ENCODE data around the gene POLR3H.

Gene POLR3H

GRCh38 chr22:41537203-41537602 is 7.1 kb downstream of the POLR3H start:
- DNase-seq (ENCODE audit: low read depth in 2 of 2) = no peak

GRCh38 chr22:41535244-41535643 is 9.0 kb downstream of the POLR3H start:
- no peak for DNase-seq (ENCODE audit: low read depth in 2 of 2)

- no peak for DNase-seq (ENCODE audit: low read depth in 2 of 2)
Observed at GRCh38 chr22:41534219-41534618, 10.1 kb downstream of the POLR3H start.

GRCh38 chr22:41532908-41533825 is 11.1 kb downstream of the POLR3H start:
- DNase-seq (ENCODE audit: low read depth in 2 of 2) = peak; percentile 29 to 44

- no peak for DNase-seq (ENCODE audit: low read depth in 2 of 2)
Observed at GRCh38 chr22:41531715-41532477, 12.4 kb downstream of the POLR3H start.

- DNase-seq (ENCODE audit: low read depth in 2 of 2) = no peak
Observed at GRCh38 chr22:41530890-41531714, 13.2 kb downstream of the POLR3H start.

GRCh38 chr22:41528938-41529561 is 15.2 kb downstream of the POLR3H start:
- DNase-seq (ENCODE audit: low read depth in 2 of 2) = no peak

- no peak for DNase-seq (ENCODE audit: low read depth in 2 of 2)
Observed at GRCh38 chr22:41528132-41528766, 16.0 kb downstream of the POLR3H start.

GRCh38 chr22:41526830-41527799 is 17.2 kb downstream of the POLR3H start:
- DNase-seq (ENCODE audit: low read depth in 2 of 2) = peak; percentile 29 to 51

GRCh38 chr22:41526226-41526829 is 17.9 kb downstream of the POLR3H start:
- no peak for DNase-seq (ENCODE audit: low read depth in 2 of 2)

GRCh38 chr22:41525450-41526225 is 18.6 kb downstream of the POLR3H start:
- DNase-seq (ENCODE audit: low read depth in 2 of 2) = no peak

- peak; percentile 51 to 59 for DNase-seq (ENCODE audit: low read depth in 2 of 2)
Observed at GRCh38 chr22:41524809-41525449, 19.3 kb downstream of the POLR3H start.

- DNase-seq (ENCODE audit: low read depth in 2 of 2) = no peak
Observed at GRCh38 chr22:41524251-41524661, 20.0 kb downstream of the POLR3H start.

GRCh38 chr22:41523464-41524221 is 20.6 kb downstream of the POLR3H start:
- no peak for DNase-seq (ENCODE audit: low read depth in 2 of 2)

GRCh38 chr22:41522813-41523212 is 21.5 kb downstream of the POLR3H start:
- no peak for DNase-seq (ENCODE audit: low read depth in 2 of 2)

- no peak for DNase-seq (ENCODE audit: low read depth in 2 of 2)
Observed at GRCh38 chr22:41521126-41521525, 23.1 kb downstream of the POLR3H start.

- no peak for DNase-seq (ENCODE audit: low read depth in 2 of 2)
Observed at GRCh38 chr22:41518048-41518347, 26.3 kb downstream of the POLR3H start.

Measured in stimulated activated CD8-positive, alpha-beta memory T cell treated with anti-CD3 and anti-CD28 coated beads, Interleukin-7, amount 100 ng/mL, for 4 hours (primary cell).